ENCODE measurements around the gene MICAL2.

The MICAL2 gene

GRCh38 chr11:12207384-12208150, 97.2 kb downstream of the MICAL2 start:
- Mint-ChIP-seq H3K27me3 (no peaks in the 10 kb centered on the region), H3K4me3 (peak overlapping the region; percentile 7), H3K4me1 (ENCODE audit: low read depth) (peaks cover 26% of the 10 kb centered on the region), H3K27ac (peak overlapping the region; percentile 70), H3K9me3 (ENCODE audit: low read depth) (no peaks in the 10 kb centered on the region), H3K36me3 (peaks cover 21% of the 10 kb centered on the region)

DNA sequence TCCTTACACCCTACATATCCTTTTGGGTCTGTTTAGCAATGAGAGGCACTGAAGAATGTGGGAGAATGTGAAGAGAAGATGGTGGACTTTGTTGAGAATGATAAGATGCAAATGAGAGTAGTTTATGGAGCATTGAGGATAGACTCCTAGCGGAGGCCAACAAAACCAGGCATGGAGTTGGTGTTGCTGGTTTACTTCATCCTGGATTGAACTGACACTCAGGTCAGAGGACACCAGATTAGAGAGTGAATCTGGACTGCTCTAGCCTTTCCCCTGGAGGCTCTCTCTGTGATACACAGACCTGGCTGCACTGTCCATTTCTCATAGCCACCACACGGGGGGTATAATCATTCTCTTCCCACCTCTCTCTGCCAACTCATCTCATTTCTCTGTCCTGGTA, 98.7 kb downstream of the MICAL2 start:
- no peaks in the 10 kb centered on the region for H3K9me3 Mint-ChIP-seq (ENCODE audit: low read depth)
- no peaks in the 10 kb centered on the region for H3K27me3 Mint-ChIP-seq
- no peak overlapping the region for H3K27ac Mint-ChIP-seq
- H3K4me1 Mint-ChIP-seq (ENCODE audit: low read depth): peaks cover 24% of the 10 kb centered on the region
- H3K4me3 Mint-ChIP-seq: no peak overlapping the region
- H3K36me3 Mint-ChIP-seq: peaks cover 21% of the 10 kb centered on the region

DNA sequence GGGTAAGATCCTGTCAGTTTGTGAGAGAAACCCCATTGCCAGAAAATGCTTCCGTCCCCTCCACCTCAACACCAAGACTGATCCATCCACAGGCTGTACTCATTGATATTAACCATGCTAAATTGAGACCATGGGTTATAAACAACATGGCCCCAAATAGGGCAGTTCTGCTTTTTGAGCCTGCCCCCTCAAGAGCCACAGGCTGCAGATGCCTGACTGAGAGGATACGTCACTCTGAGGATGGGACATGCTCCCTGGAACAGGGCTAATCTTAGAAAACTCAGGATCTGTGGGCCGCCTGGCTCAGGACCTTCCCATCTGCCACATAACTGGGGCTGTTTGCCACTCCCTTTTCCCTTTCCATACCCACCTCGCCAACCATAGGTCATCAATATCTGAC, 99.8 kb downstream of the MICAL2 start:
- H3K9me3 Mint-ChIP-seq (ENCODE audit: low read depth): no peaks in the 10 kb centered on the region
- H3K27me3 Mint-ChIP-seq: no peaks in the 10 kb centered on the region
- peaks cover 20% of the 10 kb centered on the region for H3K36me3 Mint-ChIP-seq
- peaks cover 24% of the 10 kb centered on the region for H3K4me1 Mint-ChIP-seq (ENCODE audit: low read depth)
- H3K4me3 Mint-ChIP-seq: no peak overlapping the region
- no peak overlapping the region for H3K27ac Mint-ChIP-seq

DNA sequence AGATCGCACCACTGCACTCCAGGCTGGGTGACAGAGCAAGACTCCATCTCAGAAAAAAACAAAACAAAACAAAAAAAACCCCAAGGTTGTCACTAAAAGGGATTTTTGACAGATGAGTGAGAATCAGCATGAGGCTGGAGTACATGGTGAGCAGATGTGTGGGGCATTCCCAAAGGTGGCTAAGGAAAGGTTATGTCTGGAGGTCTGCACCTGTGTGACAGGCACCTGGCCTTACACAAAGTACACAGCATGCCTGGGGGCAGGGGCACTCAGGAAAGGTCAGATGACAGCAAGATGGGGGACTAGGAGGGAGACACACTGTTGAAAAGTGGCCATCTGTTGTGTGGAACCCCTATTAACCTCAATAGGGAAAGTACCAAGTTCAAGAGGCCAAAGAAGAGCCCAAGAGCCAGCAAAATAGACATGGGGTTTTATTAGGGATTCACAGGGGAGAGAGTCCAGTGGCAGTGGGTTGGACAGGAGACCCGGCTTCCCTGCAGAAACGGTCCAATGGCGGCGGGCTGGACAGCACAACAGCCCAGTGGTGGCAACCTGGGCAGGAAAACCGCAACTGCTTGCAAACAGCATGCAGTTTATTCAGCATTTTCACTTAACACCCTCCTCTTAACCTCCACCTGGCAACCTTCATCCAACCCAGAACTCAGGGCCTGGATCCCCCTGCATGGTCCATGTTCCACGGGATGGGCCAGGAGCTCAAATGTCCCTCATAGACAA, 101.1 kb downstream of the MICAL2 start:
- no peak overlapping the region for H3K4me3 Mint-ChIP-seq
- H3K36me3 Mint-ChIP-seq: peaks cover 18% of the 10 kb centered on the region
- no peaks in the 10 kb centered on the region for H3K9me3 Mint-ChIP-seq (ENCODE audit: low read depth)
- H3K4me1 Mint-ChIP-seq (ENCODE audit: low read depth): peaks cover 24% of the 10 kb centered on the region
- no peaks in the 10 kb centered on the region for H3K27me3 Mint-ChIP-seq
- H3K27ac Mint-ChIP-seq: no peak overlapping the region

DNA sequence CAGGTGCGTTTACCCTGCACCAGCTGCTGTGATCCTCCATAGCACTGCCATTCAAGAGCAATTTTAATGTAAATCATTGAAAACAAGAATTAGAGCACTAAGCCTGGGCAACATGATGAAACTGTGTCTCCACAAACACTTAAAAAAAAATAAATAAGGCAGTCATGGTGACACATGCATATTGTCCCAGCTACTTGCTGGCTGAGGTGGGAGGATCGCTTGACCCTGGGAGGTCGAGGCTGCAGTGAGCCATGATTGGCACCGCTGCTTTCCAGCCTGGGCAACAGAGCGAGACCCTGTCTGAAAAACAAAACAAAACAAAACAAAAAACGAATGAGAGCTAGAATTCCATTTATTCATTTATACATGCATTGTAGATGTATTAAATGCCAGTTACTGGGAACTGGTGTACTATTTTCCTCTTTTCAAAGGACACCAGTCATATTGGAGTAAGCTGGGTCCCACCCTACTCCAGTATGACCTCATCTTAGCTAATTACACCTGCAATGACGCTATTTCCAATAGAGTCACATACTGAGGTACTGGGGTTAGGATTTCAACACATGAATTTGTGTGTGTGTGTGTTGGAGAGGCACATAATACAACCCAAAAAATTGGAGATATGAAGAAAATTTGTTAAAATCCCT, 101.9 kb downstream of the MICAL2 start:
- Mint-ChIP-seq H3K36me3 (peaks cover 14% of the 10 kb centered on the region), H3K4me1 (ENCODE audit: low read depth) (peaks cover 22% of the 10 kb centered on the region), H3K9me3 (ENCODE audit: low read depth) (no peaks in the 10 kb centered on the region), H3K27me3 (no peaks in the 10 kb centered on the region), H3K4me3 (no peak overlapping the region), H3K27ac (no peak overlapping the region)

DNA sequence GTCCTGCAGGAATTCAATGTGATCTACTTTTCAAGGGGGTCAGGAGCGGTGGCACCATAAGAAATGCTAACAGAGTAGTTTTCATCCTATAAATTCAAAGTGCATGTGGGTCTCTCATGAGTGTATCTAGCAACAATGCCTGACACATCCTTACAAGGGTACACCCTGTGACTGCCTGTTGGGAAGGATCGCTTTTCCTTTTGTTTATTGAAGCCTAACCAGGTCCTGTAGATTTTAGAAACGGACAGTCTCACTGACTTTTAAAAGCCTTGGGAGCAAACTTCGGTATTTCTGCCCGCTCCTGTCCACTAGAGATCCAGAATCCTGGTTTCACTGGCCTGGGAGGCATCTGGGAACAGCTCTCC, 102.4 kb downstream of the MICAL2 start:
- H3K27me3 Mint-ChIP-seq: no peaks in the 10 kb centered on the region
- H3K27ac Mint-ChIP-seq: no peak overlapping the region
- H3K36me3 Mint-ChIP-seq: peaks cover 14% of the 10 kb centered on the region
- no peak overlapping the region for H3K4me3 Mint-ChIP-seq
- H3K9me3 Mint-ChIP-seq (ENCODE audit: low read depth): no peaks in the 10 kb centered on the region
- peaks cover 18% of the 10 kb centered on the region for H3K4me1 Mint-ChIP-seq (ENCODE audit: low read depth)

- no peaks in the 10 kb centered on the region for H3K27me3 Mint-ChIP-seq
Observed at GRCh38 chr11:12213883-12214282, 103.5 kb downstream of the MICAL2 start.

GRCh38 chr11:12214751-12215150, 104.4 kb downstream of the MICAL2 start:
- no peak overlapping the region for H3K4me3 Mint-ChIP-seq
- peaks cover 14% of the 10 kb centered on the region for H3K4me1 Mint-ChIP-seq (ENCODE audit: low read depth)
- peaks cover 16% of the 10 kb centered on the region for H3K36me3 Mint-ChIP-seq
- no peak overlapping the region for H3K27ac Mint-ChIP-seq
- H3K27me3 Mint-ChIP-seq: no peaks in the 10 kb centered on the region
- H3K9me3 Mint-ChIP-seq (ENCODE audit: low read depth): no peaks in the 10 kb centered on the region

More at GRCh38 chr11:12213883-12214282, 103.5 kb downstream of the MICAL2 start:
- peaks cover 21% of the 10 kb centered on the region for H3K36me3 Mint-ChIP-seq
- H3K9me3 Mint-ChIP-seq (ENCODE audit: low read depth): no peaks in the 10 kb centered on the region
- H3K4me1 Mint-ChIP-seq (ENCODE audit: low read depth): peaks cover 14% of the 10 kb centered on the region
- no peak overlapping the region for H3K27ac Mint-ChIP-seq
- no peak overlapping the region for H3K4me3 Mint-ChIP-seq

DNA sequence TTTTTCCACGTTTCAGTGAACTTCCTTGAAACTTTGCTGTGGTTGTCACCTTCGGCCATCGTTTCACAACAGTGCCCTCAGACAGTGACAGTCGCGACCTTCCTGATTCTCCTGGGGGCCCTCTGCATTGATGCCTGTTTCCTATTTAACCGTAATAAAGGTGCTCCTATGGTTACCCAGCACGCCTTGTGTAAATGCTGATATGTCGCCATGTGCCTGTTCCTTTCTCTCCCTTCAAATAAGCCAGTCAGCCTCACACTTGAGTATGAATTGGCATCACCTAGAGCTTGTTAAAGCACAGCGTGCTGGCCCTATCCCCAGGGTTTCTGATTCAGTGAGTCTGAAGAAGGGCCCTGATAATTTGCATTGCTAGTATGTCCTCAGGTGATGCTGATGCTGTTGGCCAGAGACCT, 104.8 kb downstream of the MICAL2 start:
- no peaks in the 10 kb centered on the region for H3K9me3 Mint-ChIP-seq (ENCODE audit: low read depth)
- H3K4me1 Mint-ChIP-seq (ENCODE audit: low read depth): peaks cover 14% of the 10 kb centered on the region
- H3K27me3 Mint-ChIP-seq: no peaks in the 10 kb centered on the region
- no peak overlapping the region for H3K4me3 Mint-ChIP-seq
- peaks cover 16% of the 10 kb centered on the region for H3K36me3 Mint-ChIP-seq
- H3K27ac Mint-ChIP-seq: no peak overlapping the region

GRCh38 chr11:12216041-12216451, 105.7 kb downstream of the MICAL2 start:
- H3K27ac Mint-ChIP-seq: no peak overlapping the region
- H3K27me3 Mint-ChIP-seq: no peaks in the 10 kb centered on the region
- peaks cover 15% of the 10 kb centered on the region for H3K4me1 Mint-ChIP-seq (ENCODE audit: low read depth)
- no peak overlapping the region for H3K4me3 Mint-ChIP-seq
- peaks cover 14% of the 10 kb centered on the region for H3K36me3 Mint-ChIP-seq
- no peaks in the 10 kb centered on the region for H3K9me3 Mint-ChIP-seq (ENCODE audit: low read depth)

DNA sequence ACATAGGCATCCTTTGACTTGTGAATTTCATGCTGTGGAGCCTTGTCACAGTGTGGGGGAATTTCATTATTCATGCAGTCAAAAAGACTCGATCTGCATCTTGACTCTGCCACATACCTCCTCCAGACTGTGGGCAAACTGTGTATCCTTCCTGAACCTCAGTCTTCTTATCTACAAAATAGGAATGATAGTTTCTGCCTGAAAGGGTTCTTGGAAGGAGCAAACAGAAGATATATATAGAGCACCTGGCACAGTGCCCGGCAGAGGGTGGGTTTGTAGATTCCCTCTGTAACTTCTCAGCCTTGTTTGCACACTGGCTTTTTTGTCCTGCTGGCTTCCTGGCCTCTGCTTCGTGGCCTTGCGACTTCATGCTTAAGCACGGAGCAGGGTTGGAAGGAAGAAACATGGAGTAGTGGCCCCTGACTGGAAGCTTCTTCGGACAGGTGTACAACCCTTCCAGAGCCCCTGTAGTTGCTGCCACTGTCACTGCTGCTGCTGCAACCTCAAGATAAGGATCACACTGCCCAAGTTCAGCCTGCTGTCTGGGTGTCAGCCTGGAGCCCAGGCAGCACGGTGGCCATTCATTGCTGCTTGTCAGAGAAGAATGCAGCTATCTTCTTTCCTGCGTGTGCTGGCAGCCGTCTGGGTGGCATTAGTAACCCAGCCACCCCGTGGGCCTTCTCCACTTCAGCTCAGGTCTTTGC, 106.4 kb downstream of the MICAL2 start:
- H3K27ac Mint-ChIP-seq: no peak overlapping the region
- peaks cover 22% of the 10 kb centered on the region for H3K4me1 Mint-ChIP-seq (ENCODE audit: low read depth)
- no peak overlapping the region for H3K4me3 Mint-ChIP-seq
- peaks cover 16% of the 10 kb centered on the region for H3K36me3 Mint-ChIP-seq
- H3K9me3 Mint-ChIP-seq (ENCODE audit: low read depth): no peaks in the 10 kb centered on the region
- H3K27me3 Mint-ChIP-seq: no peaks in the 10 kb centered on the region

DNA sequence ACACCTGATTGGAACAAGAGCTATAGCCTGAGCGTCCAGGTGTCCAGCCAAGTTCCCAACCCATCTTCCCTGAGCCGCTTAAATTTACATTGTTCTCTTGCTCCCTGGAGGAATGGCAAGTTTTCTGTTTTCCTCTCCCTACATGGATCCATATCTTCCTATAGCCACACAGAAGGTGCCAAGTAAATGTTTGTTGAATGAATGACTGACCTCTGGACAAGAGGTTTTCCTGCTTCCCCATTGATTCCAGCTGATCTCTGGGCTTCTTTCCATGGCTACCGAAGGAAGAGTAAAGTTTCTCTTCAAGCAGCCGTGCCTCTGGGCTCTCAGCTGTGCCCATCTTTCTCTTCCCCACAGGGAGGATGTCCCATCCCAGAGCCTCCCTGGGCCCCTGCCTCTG, 107.5 kb downstream of the MICAL2 start:
- H3K4me3 Mint-ChIP-seq: no peak overlapping the region
- H3K36me3 Mint-ChIP-seq: peaks cover 16% of the 10 kb centered on the region
- no peak overlapping the region for H3K27ac Mint-ChIP-seq
- peaks cover 30% of the 10 kb centered on the region for H3K4me1 Mint-ChIP-seq (ENCODE audit: low read depth)
- H3K9me3 Mint-ChIP-seq (ENCODE audit: low read depth): no peaks in the 10 kb centered on the region
- no peaks in the 10 kb centered on the region for H3K27me3 Mint-ChIP-seq

- Mint-ChIP-seq H3K4me1 (ENCODE audit: low read depth) (peaks cover 40% of the 10 kb centered on the region), H3K4me3 (no peak overlapping the region), H3K27me3 (no peaks in the 10 kb centered on the region), H3K36me3 (peaks cover 16% of the 10 kb centered on the region), H3K27ac (no peak overlapping the region), H3K9me3 (ENCODE audit: low read depth) (no peaks in the 10 kb centered on the region)
Observed at GRCh38 chr11:12218909-12219308, 108.5 kb downstream of the MICAL2 start.

DNA sequence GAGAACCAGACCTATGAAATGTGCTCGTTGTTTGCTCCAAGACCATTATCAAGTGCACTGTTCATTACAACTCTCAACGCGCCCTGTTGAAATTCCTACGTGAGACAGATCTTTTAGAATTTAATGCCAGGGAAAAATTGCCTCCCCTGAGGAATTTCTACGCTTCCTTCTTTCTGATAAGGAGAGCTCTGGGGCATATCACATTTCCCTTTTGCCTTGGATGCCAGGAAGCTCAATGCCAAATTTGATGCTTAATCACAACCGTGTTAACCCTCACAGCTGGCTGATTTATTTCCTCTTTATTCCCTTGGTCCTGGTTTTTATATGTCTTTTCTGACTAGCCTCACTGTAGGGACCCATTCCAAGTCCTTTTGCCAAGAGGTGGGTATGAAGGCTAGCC, 109.4 kb downstream of the MICAL2 start:
- no peaks in the 10 kb centered on the region for H3K27me3 Mint-ChIP-seq
- H3K4me1 Mint-ChIP-seq (ENCODE audit: low read depth): peaks cover 49% of the 10 kb centered on the region
- no peaks in the 10 kb centered on the region for H3K9me3 Mint-ChIP-seq (ENCODE audit: low read depth)
- no peak overlapping the region for H3K4me3 Mint-ChIP-seq
- H3K36me3 Mint-ChIP-seq: peaks cover 16% of the 10 kb centered on the region
- no peak overlapping the region for H3K27ac Mint-ChIP-seq

DNA sequence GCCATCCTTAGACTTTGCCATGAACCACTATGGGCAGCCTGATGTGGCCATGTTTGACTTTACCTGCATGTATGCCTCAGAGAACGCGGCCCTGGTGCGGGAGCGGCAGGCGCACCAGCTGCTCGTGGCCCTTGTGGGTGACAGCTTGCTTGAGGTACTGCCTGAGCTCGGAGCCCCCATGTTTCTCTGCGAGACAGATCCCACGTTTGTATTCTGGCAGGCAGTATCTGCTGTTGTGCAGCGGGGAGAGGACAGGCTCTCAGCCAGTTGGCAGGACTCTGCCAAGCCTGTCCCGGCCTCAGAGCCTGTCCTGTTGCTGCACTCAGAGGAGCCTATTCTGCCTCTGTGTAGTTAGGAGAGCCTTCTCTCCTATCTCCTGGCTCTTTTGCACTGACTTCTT, 109.9 kb downstream of the MICAL2 start:
- H3K27ac Mint-ChIP-seq: no peak overlapping the region
- H3K9me3 Mint-ChIP-seq (ENCODE audit: low read depth): no peaks in the 10 kb centered on the region
- peaks cover 54% of the 10 kb centered on the region for H3K4me1 Mint-ChIP-seq (ENCODE audit: low read depth)
- H3K36me3 Mint-ChIP-seq: peaks cover 11% of the 10 kb centered on the region
- H3K4me3 Mint-ChIP-seq: no peak overlapping the region
- H3K27me3 Mint-ChIP-seq: no peaks in the 10 kb centered on the region

Data from activated naive CD8-positive, alpha-beta T cell (primary cell).